Measurements from ENCODE around the gene KYAT1. TPM values are rescaled to one million over a fixed set of nuclear protein-coding genes. Genes with fewer than 3 reads are reported as not detected.
A peak's percentile ranks its signal among the peaks of the same experiment; 100 is the strongest.

The KYAT1 gene
- total RNA-seq, 1 experiment from 2014 or later: 34.1 TPM

DNA sequence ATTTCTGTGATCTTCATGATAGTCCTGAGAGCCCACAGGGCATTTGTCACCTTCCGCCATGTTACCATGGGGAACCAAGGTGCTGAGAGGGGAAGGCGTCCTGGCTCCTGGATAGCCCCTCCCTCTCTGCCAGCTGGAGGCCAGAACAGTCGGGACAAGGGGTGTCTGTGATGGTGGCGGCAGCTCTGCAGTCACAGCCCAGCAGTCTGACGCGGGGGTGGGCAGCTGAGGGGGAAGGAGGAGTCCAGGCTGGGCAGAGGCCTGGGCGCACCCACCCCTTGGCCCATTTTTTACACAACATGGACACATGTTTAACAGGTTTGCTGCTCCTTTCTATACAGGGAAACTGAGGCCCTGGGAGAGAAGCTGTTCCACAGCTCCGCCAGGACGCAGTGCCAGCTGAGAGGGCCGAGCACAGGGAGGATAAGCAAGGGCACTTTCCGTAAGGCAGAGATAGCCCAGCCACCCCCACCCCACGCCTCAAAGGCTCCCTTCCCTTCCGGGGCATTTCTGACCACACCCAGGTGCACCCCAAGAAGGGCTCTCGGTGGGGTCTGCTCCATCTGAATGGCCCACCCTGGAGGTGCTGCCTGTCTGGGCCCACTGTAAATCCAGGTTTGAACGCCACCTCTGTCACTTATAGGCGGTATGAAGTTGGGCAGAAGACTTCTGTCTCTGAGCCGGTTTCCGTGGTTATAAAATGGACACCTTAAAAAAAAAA is 17.3 kb upstream of the KYAT1 start:
- POLR2A ChIA-PET: no interaction called here
- Mint-ChIP-seq H3K27ac (peak overlapping the region; percentile 95), H3K4me3 (no peak overlapping the region), H3K4me1 (peaks cover 31% of the 10 kb centered on the region), H3K27me3 (ENCODE audit: low read depth) (no peaks in the 10 kb centered on the region), H3K9me3 (no peaks in the 10 kb centered on the region), H3K36me3 (peaks cover 17% of the 10 kb centered on the region)
- no peak for DNase-seq (ENCODE audit: low spot score)
- ATAC-seq: no peak
- CTCF ChIA-PET: no interaction called here
- TF ChIP-seq CTCF (IDR thresholded peaks at IDR 0.05) (no peak), E2F4 (CRISPR knock-in tag; IDR thresholded peaks at IDR 0.05; ENCODE audit: borderline replicate concordance, low read depth) (no peak), TCF7 (CRISPR knock-in tag; IDR thresholded peaks at IDR 0.05; ENCODE audit: low read depth) (no peak), SMAD3 (CRISPR knock-in tag; IDR thresholded peaks at IDR 0.05; ENCODE audit: borderline replicate concordance) (no peak), ZNF138 (CRISPR knock-in tag; conservative IDR thresholded peaks at IDR 0.05) (no peak)

- Mint-ChIP-seq H3K4me3 (no peak overlapping the region), H3K9me3 (no peaks in the 10 kb centered on the region), H3K4me1 (peaks cover 33% of the 10 kb centered on the region), H3K36me3 (peaks cover 21% of the 10 kb centered on the region), H3K27me3 (ENCODE audit: low read depth) (no peaks in the 10 kb centered on the region), H3K27ac (peak overlapping the region; percentile 95)
- TF ChIP-seq, protein P1, sequence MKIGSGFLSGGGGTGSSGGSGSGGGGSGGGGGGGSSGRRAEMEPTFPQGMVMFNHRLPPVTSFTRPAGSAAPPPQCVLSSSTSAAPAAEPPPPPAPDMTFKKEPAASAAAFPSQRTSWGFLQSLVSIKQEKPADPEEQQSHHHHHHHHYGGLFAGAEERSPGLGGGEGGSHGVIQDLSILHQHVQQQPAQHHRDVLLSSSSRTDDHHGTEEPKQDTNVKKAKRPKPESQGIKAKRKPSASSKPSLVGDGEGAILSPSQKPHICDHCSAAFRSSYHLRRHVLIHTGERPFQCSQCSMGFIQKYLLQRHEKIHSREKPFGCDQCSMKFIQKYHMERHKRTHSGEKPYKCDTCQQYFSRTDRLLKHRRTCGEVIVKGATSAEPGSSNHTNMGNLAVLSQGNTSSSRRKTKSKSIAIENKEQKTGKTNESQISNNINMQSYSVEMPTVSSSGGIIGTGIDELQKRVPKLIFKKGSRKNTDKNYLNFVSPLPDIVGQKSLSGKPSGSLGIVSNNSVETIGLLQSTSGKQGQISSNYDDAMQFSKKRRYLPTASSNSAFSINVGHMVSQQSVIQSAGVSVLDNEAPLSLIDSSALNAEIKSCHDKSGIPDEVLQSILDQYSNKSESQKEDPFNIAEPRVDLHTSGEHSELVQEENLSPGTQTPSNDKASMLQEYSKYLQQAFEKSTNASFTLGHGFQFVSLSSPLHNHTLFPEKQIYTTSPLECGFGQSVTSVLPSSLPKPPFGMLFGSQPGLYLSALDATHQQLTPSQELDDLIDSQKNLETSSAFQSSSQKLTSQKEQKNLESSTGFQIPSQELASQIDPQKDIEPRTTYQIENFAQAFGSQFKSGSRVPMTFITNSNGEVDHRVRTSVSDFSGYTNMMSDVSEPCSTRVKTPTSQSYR (CRISPR knock-in tag; IDR thresholded peaks at IDR 0.05): no peak
- TF ChIP-seq TEAD1 (CRISPR knock-in tag; IDR thresholded peaks at IDR 0.05) (no peak), FOXP1 (CRISPR knock-in tag; IDR thresholded peaks at IDR 0.05; ENCODE audit: borderline replicate concordance) (no peak), SOX15 (CRISPR knock-in tag; IDR thresholded peaks at IDR 0.05) (no peak), CREB1 (CRISPR knock-in tag; IDR thresholded peaks at IDR 0.05) (no peak), NR3C1 (CRISPR knock-in tag; conservative IDR thresholded peaks at IDR 0.05; ENCODE audit: low read depth) (no peak), GTF2I (CRISPR knock-in tag; conservative IDR thresholded peaks at IDR 0.05) (no peak), TCF7 (CRISPR knock-in tag; IDR thresholded peaks at IDR 0.05; ENCODE audit: low read depth) (no peak), ESRRA (CRISPR knock-in tag; IDR thresholded peaks at IDR 0.05; ENCODE audit: borderline replicate concordance) (no peak), SMAD3 (CRISPR knock-in tag; IDR thresholded peaks at IDR 0.05; ENCODE audit: borderline replicate concordance) (no peak), TEAD4 (CRISPR knock-in tag; IDR thresholded peaks at IDR 0.05) (no peak), ZNF138 (CRISPR knock-in tag; conservative IDR thresholded peaks at IDR 0.05) (no peak), FOXK1 (CRISPR knock-in tag; IDR thresholded peaks at IDR 0.05) (no peak)
- TF ChIP-seq, protein P2, sequence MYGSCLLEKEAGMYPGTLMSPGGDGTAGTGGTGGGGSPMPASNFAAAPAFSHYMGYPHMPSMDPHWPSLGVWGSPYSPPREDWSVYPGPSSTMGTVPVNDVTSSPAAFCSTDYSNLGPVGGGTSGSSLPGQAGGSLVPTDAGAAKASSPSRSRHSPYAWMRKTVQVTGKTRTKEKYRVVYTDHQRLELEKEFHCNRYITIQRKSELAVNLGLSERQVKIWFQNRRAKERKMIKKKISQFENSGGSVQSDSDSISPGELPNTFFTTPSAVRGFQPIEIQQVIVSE (CRISPR knock-in tag; IDR thresholded peaks at IDR 0.05; ENCODE audit: borderline replicate concordance): no peak
- TF ChIP-seq, protein P3, sequence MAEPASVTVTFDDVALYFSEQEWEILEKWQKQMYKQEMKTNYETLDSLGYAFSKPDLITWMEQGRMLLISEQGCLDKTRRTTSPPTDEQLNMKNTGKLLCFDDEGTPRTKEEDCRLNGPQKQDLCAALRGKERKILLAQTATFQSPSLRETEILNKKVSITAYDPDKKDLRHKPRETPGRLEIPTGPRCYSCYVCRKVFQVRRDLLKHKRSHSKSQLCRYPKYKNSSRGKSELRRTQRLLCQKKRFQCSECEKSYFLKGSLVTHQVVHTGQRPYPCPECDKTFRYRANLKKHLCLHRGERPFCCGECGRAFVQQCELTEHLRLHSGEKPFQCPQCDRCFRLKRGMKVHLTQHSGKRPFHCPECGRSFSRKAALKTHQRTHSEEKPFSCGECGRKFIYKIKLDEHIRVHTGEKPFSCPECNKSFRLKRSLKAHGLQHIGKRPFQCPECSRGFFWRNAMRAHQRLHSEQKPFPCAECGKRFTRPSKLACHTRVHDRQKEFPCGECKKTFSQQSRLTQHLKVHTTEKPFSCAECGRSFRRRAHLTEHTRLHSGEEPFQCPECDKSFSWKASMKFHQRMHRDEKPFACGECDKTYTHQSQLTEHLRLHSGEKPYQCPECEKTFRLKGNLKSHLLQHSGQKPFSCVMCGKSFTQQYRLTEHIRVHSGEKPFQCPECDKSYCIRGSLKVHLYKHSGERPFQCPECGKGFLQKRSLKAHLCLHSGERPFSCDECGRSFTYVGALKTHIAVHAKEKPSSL (CRISPR knock-in tag; conservative IDR thresholded peaks at IDR 0.05): no peak
- TF ChIP-seq, protein P4, sequence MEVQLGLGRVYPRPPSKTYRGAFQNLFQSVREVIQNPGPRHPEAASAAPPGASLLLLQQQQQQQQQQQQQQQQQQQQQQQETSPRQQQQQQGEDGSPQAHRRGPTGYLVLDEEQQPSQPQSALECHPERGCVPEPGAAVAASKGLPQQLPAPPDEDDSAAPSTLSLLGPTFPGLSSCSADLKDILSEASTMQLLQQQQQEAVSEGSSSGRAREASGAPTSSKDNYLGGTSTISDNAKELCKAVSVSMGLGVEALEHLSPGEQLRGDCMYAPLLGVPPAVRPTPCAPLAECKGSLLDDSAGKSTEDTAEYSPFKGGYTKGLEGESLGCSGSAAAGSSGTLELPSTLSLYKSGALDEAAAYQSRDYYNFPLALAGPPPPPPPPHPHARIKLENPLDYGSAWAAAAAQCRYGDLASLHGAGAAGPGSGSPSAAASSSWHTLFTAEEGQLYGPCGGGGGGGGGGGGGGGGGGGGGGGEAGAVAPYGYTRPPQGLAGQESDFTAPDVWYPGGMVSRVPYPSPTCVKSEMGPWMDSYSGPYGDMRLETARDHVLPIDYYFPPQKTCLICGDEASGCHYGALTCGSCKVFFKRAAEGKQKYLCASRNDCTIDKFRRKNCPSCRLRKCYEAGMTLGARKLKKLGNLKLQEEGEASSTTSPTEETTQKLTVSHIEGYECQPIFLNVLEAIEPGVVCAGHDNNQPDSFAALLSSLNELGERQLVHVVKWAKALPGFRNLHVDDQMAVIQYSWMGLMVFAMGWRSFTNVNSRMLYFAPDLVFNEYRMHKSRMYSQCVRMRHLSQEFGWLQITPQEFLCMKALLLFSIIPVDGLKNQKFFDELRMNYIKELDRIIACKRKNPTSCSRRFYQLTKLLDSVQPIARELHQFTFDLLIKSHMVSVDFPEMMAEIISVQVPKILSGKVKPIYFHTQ (CRISPR knock-in tag; IDR thresholded peaks at IDR 0.05): no peak
- ATAC-seq (no peak), DNase-seq (ENCODE audit: low spot score) (no peak)
- CTCF ChIA-PET: interaction anchor here (0.7 kb wide), 1 partner anchor 22 kb away, joined by 3 read pairs; no protein-coding TSS in a partner anchor
- POLR2A ChIA-PET: no interaction called here
Observed at GRCh38 chr9:128898382-128898781, 16.6 kb upstream of the KYAT1 start.
